Activated B cell treated with CpG ODN at 0.5 μM for 24 hours (primary cell): ENCODE results near the gene PCK2. TPM values are rescaled to one million over a fixed set of nuclear protein-coding genes. Genes with fewer than 3 reads are reported as not detected.

Experiments used
- ATAC-seq: fragments of 200-7000 bp; cut with Tn5 transposase; one replicate; pipeline ENCODE4 v1.10.0; 2021; ENCODE audit warnings: low read depth, mild to moderate bottlenecking, moderate library complexity
- CTCF ChIA-PET: fragments of 350-600 bp; sonication (Branson Sonifier 250); formaldehyde crosslinking; loops from one replicate; lab custom pipeline; 2021; ENCODE audit warnings: antibody characterized with exemption; lab: Charles Lee
- POLR2A ChIA-PET: fragments of 350-600 bp; sonication (Branson Sonifier 250); formaldehyde crosslinking; loops from one replicate; lab custom pipeline; 2021; ENCODE audit warnings: antibody characterized with exemption; lab: Charles Lee
- DNase-seq: peaks from one replicate; pipeline ENCODE4 v3.0.0; 2022
- H3K27ac Mint-ChIP-seq: one replicate; pipeline ENCODE4 v1.8.0; 2020; ENCODE audit warnings: mixed read lengths
- H3K27me3 Mint-ChIP-seq: one replicate; pipeline ENCODE4 v1.8.0; 2021; ENCODE audit warnings: mixed read lengths
- H3K36me3 Mint-ChIP-seq: one replicate; pipeline ENCODE4 v1.8.0; 2021; ENCODE audit warnings: low read depth, mixed read lengths
- H3K4me1 Mint-ChIP-seq: one replicate; pipeline ENCODE4 v1.8.0; 2021; ENCODE audit warnings: mixed read lengths
- H3K4me3 Mint-ChIP-seq: one replicate; pipeline ENCODE4 v1.8.0; 2020; ENCODE audit warnings: mild to moderate bottlenecking, mixed read lengths
- H3K9me3 Mint-ChIP-seq: one replicate; pipeline ENCODE4 v1.8.0; 2020; ENCODE audit warnings: mixed read lengths
- CTCF ChIP-seq: fragments of 200-600 bp; IDR thresholded peaks from one replicate; pipeline ENCODE4 v1.8.0; 2022; ENCODE audit warnings: antibody characterized with exemption, mild to moderate bottlenecking
- intact Hi-C: fragments of 100-400 bp; cut with micrococcal nuclease; formaldehyde crosslinking; loops from one replicate; pipeline ENCODE4 v1.15.1; 2024
- total RNA-seq: library from RNA; stranded (reverse); gene quantifications from 2 replicates; pipeline ENCODE4 v1.2.3, GENCODE V29; 2022

PCK2 gene
- total RNA-seq, 1 donor from 2014 or later = 102 TPM

- no peak for TF ChIP-seq CTCF
- ChIA-PET CTCF (interaction anchor here (0.5 to 4.8 kb wide), 4 partner anchors 24 to 70 kb away, joined by 3 to 138 read pairs (median 51); partner anchors contain the start of gene PCK2), POLR2A (interaction anchor here (1.3 to 2.8 kb wide), 2 partner anchors 38 to 58 kb away, joined by 8 to 10 read pairs; partner anchors contain the start of genes DCAF11, NRL and PCK2)
- Mint-ChIP-seq H3K36me3 (peaks cover 1% of the 10 kb centered on the region), H3K9me3 (no peaks in the 10 kb centered on the region), H3K4me3 (no peak overlapping the region), H3K4me1 (peaks cover 13% of the 10 kb centered on the region), H3K27ac (no peak overlapping the region), H3K27me3 (peaks cover 6% of the 10 kb centered on the region)
- DNase-seq (no peak), ATAC-seq (no peak)
- intact Hi-C loops = no loop called here
These were observed 37.9 kb upstream of the PCK2 start for GRCh38 chr14:24055971-24056799.

GRCh38 chr14:24056800-24057184, 37.3 kb upstream of the PCK2 start:
- H3K27ac Mint-ChIP-seq = no peak overlapping the region
- H3K9me3 Mint-ChIP-seq = no peaks in the 10 kb centered on the region
- ChIA-PET POLR2A (interaction anchor here (1.3 to 2.8 kb wide), 5 partner anchors 35 to 90 kb away, joined by 3 to 18 read pairs (median 10); partner anchors contain the start of genes DCAF11, NRL, PCK2 and RNF31), CTCF (interaction anchor here (1.5 to 4.8 kb wide), 4 partner anchors 11 to 51 kb away, joined by 3 to 138 read pairs (median 51); partner anchors contain the start of gene PCK2)
- H3K4me3 Mint-ChIP-seq = no peak overlapping the region
- H3K36me3 Mint-ChIP-seq = peaks cover 1% of the 10 kb centered on the region
- intact Hi-C loops = no loop called here
- H3K27me3 Mint-ChIP-seq = peaks cover 6% of the 10 kb centered on the region
- no peak for TF ChIP-seq CTCF
- H3K4me1 Mint-ChIP-seq = peaks cover 10% of the 10 kb centered on the region
- no peak for ATAC-seq
- no peak for DNase-seq

- H3K9me3 Mint-ChIP-seq = no peaks in the 10 kb centered on the region
- no peak overlapping the region for H3K27ac Mint-ChIP-seq
- DNase-seq = no peak
- ChIA-PET CTCF (interaction anchor here (0.9 to 4.8 kb wide), 10 partner anchors 11 to 240 kb away, joined by 3 to 138 read pairs (median 5); partner anchors contain the start of genes IRF9, PCK2 and TINF2), POLR2A (interaction anchor here (1.3 to 2.8 kb wide), 4 partner anchors 34 to 90 kb away, joined by 3 to 18 read pairs (median 14); partner anchors contain the start of genes DCAF11, NRL, PCK2 and RNF31)
- peaks cover 10% of the 10 kb centered on the region for H3K4me1 Mint-ChIP-seq
- no peak for ATAC-seq
- peaks cover 1% of the 10 kb centered on the region for H3K36me3 Mint-ChIP-seq
- no peak for TF ChIP-seq CTCF
- intact Hi-C loops = no loop called here
- no peak overlapping the region for H3K4me3 Mint-ChIP-seq
- H3K27me3 Mint-ChIP-seq = peaks cover 6% of the 10 kb centered on the region
These were observed 36.8 kb upstream of the PCK2 start for GRCh38 chr14:24057271-24057670.

GRCh38 chr14:24057867-24058259, 36.2 kb upstream of the PCK2 start:
- ATAC-seq = no peak
- POLR2A ChIA-PET = interaction anchor here (0.6 to 2.8 kb wide), 10 partner anchors 17 to 189 kb away, joined by 3 to 18 read pairs (median 9); partner anchors contain the start of genes DCAF11, IRF9, NRL and PCK2
- Mint-ChIP-seq H3K9me3 (no peaks in the 10 kb centered on the region), H3K4me3 (no peak overlapping the region), H3K36me3 (peaks cover 1% of the 10 kb centered on the region), H3K27me3 (peaks cover 5% of the 10 kb centered on the region), H3K27ac (no peak overlapping the region), H3K4me1 (peaks cover 5% of the 10 kb centered on the region)
- intact Hi-C loops = loop anchor here (1.0 kb wide), 6 partner anchors 32 to 239 kb away; partner anchors contain the start of gene IRF9
- CTCF ChIA-PET = interaction anchor here (0.8 to 4.8 kb wide), 17 partner anchors 11 to 250 kb away, joined by 3 to 138 read pairs (median 5); partner anchors contain the start of genes CIDEB, IRF9, PCK2 and TINF2
- TF ChIP-seq CTCF = no peak
- no peak for DNase-seq
